Activated naive CD4-positive, alpha-beta T cell treated with anti-CD3 and anti-CD28 coated beads, Interleukin-2, amount 50 U/mL, for 72 hours (primary cell): Measurements from ENCODE around the gene GBE1. TPM values are rescaled to one million over a fixed set of nuclear protein-coding genes. Genes with fewer than 3 reads are reported as not detected.

Experiments used
- ATAC-seq, 2 donors: fragments of 150-1000 bp; cut with Tn5 transposase; 2 replicates each; pipeline ENCODE4 v1.10.0; 2021; ENCODE audit warnings: mild to moderate bottlenecking in 2 of 2, moderate library complexity in 2 of 2
- DNase-seq, 2 donors: peaks; one replicate each; pipeline ENCODE4 v3.0.0; 2021 to 2022; ENCODE audit warnings: low spot score in 2 of 2
- H3K27ac Mint-ChIP-seq, 2 donors: one replicate each; pipeline ENCODE4 v1.8.0; 2022; ENCODE audit warnings: mild to moderate bottlenecking in 2 of 2, mixed read lengths in 2 of 2
- H3K36me3 Mint-ChIP-seq, 2 donors: one replicate each; pipeline ENCODE4 v1.8.0; 2022; ENCODE audit warnings: mixed read lengths in 2 of 2
- H3K9me3 Mint-ChIP-seq, 2 donors: one replicate each; pipeline ENCODE4 v1.8.0; 2022; ENCODE audit warnings: mixed read lengths in 2 of 2
- total RNA-seq, 2 donors: library from RNA; stranded (reverse); gene quantifications; one replicate each; pipeline ENCODE4 v1.2.3, GENCODE V29; 2022

GBE1 gene
- total RNA-seq, 2 donors from 2014 or later = 45.7 to 78.9 TPM

DNA sequence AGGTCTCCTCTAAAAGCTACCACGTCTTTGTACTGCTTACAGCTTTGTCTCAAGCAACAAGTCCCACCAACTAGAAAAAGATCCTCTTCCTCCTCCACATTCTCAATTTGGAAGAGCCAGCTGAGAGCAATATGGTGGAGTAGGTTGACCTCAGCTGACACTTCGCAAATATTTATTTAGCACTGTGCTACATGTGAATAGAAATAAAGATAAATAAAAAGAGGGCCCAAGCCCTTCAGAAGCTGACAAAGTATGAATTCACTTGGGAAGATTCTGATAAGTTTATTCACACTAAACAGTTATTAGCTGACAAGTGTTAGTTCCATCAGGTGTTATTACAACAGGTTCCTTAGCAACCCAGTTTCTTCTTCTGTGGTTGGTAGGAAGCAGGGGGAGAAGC lies 310.3 kb downstream of the GBE1 start:
- ATAC-seq (no peak), DNase-seq (no peak)
- H3K27ac Mint-ChIP-seq = no peak overlapping the region
- no peaks in the 10 kb centered on the region for H3K9me3 Mint-ChIP-seq
- no peaks in the 10 kb centered on the region for H3K36me3 Mint-ChIP-seq

DNA sequence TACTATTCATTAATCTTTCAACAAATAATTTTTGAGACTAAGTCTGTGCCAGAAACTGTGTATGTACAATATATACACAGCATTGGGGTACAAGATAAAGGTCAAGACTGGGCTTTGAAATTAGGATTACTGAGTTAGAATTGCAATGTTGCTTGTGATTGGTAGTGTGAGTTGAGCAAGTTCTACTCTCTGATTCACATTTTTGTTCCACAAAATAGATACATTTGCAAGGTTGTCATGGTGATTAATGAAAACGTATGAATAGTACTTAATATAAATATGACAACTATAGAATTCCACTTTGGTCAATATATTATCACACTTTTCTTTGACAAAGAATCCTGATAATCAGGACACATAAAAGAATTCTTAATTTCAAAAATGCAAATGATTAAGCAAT lies 314.6 kb downstream of the GBE1 start:
- ATAC-seq = no peak
- DNase-seq = no peak
- Mint-ChIP-seq H3K27ac (no peak overlapping the region), H3K36me3 (no peaks in the 10 kb centered on the region), H3K9me3 (no peaks in the 10 kb centered on the region)

DNA sequence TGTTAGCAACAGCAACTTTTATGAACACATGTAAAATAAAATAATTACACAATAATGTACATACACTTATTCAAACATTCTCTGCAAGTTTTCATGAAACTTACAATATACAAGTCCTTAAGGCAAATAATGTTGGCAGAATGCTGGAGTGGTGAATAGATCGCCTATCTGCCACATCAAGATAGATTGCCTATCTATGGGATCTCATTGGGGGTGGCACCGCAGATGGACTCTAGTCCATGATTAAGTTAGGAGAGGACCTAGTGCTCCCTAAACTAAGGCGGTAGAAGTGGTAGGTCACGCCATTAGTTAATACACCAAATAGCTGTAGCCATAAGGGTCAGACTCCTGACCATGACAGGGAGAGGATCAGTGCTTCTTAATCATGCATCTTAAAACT lies 315.7 kb downstream of the GBE1 start:
- H3K36me3 Mint-ChIP-seq = no peaks in the 10 kb centered on the region
- H3K27ac Mint-ChIP-seq = no peak overlapping the region
- no peak for DNase-seq
- no peak for ATAC-seq
- H3K9me3 Mint-ChIP-seq = peaks cover 0 to 3% of the 10 kb centered on the region in 2 donors

DNA sequence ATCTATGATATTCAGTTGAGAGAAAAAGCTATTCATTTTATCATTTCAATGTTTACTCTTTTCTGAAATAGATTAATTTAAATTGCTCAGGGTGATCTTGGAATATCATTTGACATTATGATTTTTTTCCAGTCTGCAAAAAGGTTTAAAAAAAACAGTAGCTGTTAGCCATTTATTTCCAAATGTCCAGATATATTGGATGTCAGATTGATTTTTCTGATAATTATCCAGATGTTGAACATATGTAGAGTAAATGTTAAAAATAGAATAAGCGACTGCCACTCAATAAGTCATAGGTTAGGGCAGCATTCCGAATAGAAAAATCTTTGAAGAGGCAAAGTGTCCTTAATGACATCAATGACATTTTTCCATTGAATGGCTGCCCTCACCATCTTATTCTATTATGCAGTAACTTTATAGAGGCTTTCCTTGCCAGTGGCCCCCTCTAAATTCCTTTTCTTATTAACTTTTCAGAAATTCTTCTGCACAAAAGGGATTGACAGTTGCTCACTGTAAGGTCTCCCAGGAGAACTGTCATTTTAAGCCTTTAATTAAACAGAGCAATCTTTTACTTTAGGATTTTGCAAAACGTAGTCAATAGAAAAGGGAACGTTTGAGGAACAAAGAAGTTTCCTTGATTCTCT lies 316.5 kb downstream of the GBE1 start:
- Mint-ChIP-seq H3K9me3 (peaks cover 0 to 4% of the 10 kb centered on the region in 2 donors), H3K36me3 (no peaks in the 10 kb centered on the region), H3K27ac (no peak overlapping the region)
- DNase-seq (no peak), ATAC-seq (no peak)

DNA sequence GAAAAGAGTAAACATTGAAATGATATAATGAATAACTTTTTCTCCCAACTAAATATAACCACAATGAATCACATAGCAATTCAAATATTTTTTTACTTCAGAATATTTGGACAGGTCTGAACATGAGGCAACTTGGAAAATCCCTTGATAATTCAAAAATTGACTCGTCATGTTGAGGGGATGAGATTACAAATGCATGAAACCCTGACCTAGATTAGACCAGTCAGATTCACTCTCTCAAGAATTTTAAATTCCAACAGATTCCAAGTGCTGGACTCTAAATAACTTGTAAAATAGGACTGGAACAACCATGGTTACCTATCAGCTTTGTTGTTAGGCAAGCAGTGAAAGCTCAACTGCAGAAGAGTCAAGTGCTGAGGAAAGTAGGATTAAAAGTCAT lies 317.5 kb downstream of the GBE1 start:
- Mint-ChIP-seq H3K9me3 (peaks cover 0 to 6% of the 10 kb centered on the region in 2 donors), H3K27ac (no peak overlapping the region), H3K36me3 (no peaks in the 10 kb centered on the region)
- DNase-seq (no peak), ATAC-seq (no peak)

DNA sequence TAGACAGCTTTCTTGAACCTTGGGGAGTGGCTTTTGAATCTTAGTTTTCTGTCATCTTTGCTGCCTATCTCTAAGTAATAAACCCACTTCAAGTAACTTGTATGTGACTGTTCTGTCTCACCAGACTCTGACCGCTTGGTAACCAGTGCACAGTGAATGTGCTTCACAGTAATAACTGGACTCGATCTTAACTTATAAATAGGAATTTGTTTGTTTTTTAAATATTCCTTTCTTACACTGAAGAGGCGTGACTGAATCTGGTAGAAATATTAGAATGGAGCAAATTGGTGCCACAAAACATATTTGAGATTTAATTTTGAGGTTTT lies 318.0 kb downstream of the GBE1 start:
- ATAC-seq = no peak
- no peak overlapping the region for H3K27ac Mint-ChIP-seq

DNA sequence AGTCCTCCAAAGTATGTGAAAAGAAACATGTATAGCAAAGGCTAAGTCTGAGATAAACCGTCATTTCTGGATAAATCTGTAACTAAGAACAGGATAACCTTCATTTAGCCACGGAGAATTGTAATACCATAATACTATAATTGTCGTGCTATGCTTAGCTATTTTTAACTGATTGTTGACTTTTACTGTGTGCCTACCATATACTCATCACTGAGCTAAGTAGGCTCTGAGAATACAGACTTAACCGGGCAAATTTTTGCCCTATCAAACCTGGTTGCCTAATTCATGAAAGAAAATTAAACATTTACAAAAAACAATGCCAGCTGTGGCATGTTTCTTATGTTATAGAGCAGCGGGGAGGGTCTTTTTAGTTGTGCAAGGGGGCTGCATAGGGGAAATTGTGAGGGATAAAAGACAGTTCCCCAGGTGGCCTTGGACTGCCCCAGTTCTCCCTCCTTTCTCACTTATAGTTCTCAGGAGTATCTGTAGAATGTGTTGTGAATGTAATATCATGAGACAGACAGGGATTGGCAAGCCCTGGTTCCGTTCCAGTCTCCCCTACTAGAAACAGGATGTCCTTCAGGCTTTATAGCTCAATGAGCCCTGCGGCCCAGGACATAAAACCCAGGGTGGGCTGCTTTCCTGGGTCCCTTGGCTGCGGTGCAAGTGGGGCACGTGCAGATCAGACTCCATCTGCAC lies 318.5 kb downstream of the GBE1 start:
- H3K27ac Mint-ChIP-seq = no peak overlapping the region
- H3K9me3 Mint-ChIP-seq = peaks cover 0 to 11% of the 10 kb centered on the region in 2 donors
- DNase-seq (no peak), ATAC-seq (no peak)
- no peaks in the 10 kb centered on the region for H3K36me3 Mint-ChIP-seq

More for the DNA sequence above, 318.0 kb downstream of the GBE1 start:
- Mint-ChIP-seq H3K36me3 (no peaks in the 10 kb centered on the region), H3K9me3 (peaks cover 0 to 7% of the 10 kb centered on the region in 2 donors)
- DNase-seq = no peak

DNA sequence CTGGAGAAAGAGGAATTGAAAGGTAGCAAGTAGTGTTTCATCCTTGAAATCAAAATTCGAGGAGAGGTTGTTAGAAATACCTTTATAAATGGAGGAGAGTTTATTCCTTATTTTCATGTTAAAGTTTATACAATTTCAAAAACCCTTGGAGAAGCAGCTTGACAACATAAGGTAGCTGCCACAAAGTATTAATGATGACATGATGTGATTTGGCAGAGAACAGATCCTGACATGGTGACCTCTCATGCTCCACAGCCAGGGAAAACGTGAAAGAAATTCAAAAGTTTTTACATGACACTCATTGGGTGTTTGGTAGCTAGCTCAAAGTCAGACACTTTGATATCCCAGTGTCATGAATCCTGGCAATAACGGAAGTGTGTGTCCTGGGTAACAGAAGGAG lies 320.8 kb downstream of the GBE1 start:
- H3K36me3 Mint-ChIP-seq = no peaks in the 10 kb centered on the region
- H3K27ac Mint-ChIP-seq = no peak overlapping the region
- H3K9me3 Mint-ChIP-seq = peaks cover 0 to 11% of the 10 kb centered on the region in 2 donors
- ATAC-seq (no peak), DNase-seq (no peak)
